ENCODE data around the gene EPN3.

The EPN3 gene

GRCh38 chr17:50511058-50511457, 21.5 kb upstream of the EPN3 start:
- peak; percentile 66 for DNase-seq

GRCh38 chr17:50513495-50513894, 19.0 kb upstream of the EPN3 start:
- DNase-seq = no peak

- DNase-seq = no peak
Observed at GRCh38 chr17:50514388-50514787, 18.1 kb upstream of the EPN3 start.

GRCh38 chr17:50514936-50515702, 17.4 kb upstream of the EPN3 start:
- no peak for DNase-seq

GRCh38 chr17:50517011-50517410, 15.5 kb upstream of the EPN3 start:
- DNase-seq = no peak

GRCh38 chr17:50517504-50518383, 14.8 kb upstream of the EPN3 start:
- no peak for DNase-seq

- DNase-seq = no peak
Observed at GRCh38 chr17:50518384-50519023, 14.0 kb upstream of the EPN3 start.

GRCh38 chr17:50519141-50519834, 13.2 kb upstream of the EPN3 start:
- no peak for DNase-seq

GRCh38 chr17:50520483-50520882, 12.1 kb upstream of the EPN3 start:
- DNase-seq = no peak

GRCh38 chr17:50521514-50521913, 11.0 kb upstream of the EPN3 start:
- DNase-seq = no peak

GRCh38 chr17:50522766-50523165, 9.8 kb upstream of the EPN3 start:
- DNase-seq = no peak

- no peak for DNase-seq
Observed at GRCh38 chr17:50523208-50523607, 9.3 kb upstream of the EPN3 start.

- DNase-seq = no peak
Observed at GRCh38 chr17:50524838-50525237, 7.7 kb upstream of the EPN3 start.

GRCh38 chr17:50527155-50527762, 5.3 kb upstream of the EPN3 start:
- no peak for DNase-seq

- DNase-seq = no peak
Observed at GRCh38 chr17:50527949-50528474, 4.5 kb upstream of the EPN3 start.

- no peak for DNase-seq
Observed at GRCh38 chr17:50529849-50530248, 2.7 kb upstream of the EPN3 start.

- DNase-seq = no peak
Observed at GRCh38 chr17:50531428-50532025, 1.0 kb upstream of the EPN3 start.

GRCh38 chr17:50533185-50533584, 650 bp downstream of the EPN3 start:
- DNase-seq = no peak

GRCh38 chr17:50533720-50534148, 1.2 kb downstream of the EPN3 start:
- DNase-seq = no peak

- peak; percentile 29 for DNase-seq
Observed at GRCh38 chr17:50534222-50534978, 1.9 kb downstream of the EPN3 start.

GRCh38 chr17:50534979-50535326, 2.4 kb downstream of the EPN3 start:
- no peak for DNase-seq

Data from activated naive CD4-positive, alpha-beta T cell treated with Interleukin-2 at 50 U/mL for 16 hours (primary cell).